Hematopoietic multipotent progenitor cell treated with erythropoietin and hydrocortisone succinate and interleukin-3 and kit ligand, for 6 days (in vitro differentiated cells): ENCODE measurements around the gene ASTN2.
"Not testable (repeated sequence)": the region's sequence is repeated elsewhere in the genome, so short reads cannot be mapped to it uniquely, and the experiment has no call there.

Source experiments
- DNase-seq: peaks from one replicate; pipeline ENCODE4 v3.0.0-alpha.2; 2015

ASTN2 gene

DNA sequence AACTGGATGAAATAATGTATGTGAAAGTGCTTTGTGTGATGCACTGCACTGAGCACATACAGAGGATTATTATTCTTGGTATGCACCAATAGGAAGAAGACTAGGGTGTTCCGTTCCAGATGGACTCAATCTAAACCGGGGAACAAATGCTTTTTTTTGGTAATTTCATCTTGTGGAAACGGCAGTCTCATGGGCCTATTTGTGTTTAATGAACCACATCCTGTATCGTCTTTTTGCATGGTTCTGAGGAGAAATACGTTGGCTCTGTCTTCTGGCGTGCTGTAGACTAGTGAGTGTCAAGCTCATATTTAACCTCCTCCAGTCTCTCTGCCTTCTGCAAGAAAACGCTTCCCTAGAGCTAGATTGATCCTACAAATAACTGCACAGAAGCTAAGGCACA is 697.7 kb downstream of the ASTN2 start:
- DNase-seq: no peak

DNA sequence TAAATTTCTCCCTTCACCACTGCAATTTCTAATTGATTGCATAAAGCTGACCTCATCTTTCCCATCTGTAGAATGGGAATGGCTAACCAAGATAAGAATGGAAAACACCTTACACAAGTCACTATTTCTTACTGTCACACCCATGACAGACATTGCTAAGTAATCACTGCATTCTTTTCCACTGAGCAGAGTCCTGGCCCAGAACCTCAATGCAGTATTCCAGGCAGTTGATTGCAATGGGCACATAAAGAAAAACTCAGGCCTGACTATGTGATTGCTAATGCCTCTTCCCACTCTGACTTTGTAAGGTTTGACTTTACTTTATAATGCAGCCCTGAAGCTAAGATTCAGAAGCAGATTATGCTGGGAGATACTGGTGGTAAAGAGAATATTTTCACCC is 698.4 kb downstream of the ASTN2 start:
- no peak for DNase-seq

DNA sequence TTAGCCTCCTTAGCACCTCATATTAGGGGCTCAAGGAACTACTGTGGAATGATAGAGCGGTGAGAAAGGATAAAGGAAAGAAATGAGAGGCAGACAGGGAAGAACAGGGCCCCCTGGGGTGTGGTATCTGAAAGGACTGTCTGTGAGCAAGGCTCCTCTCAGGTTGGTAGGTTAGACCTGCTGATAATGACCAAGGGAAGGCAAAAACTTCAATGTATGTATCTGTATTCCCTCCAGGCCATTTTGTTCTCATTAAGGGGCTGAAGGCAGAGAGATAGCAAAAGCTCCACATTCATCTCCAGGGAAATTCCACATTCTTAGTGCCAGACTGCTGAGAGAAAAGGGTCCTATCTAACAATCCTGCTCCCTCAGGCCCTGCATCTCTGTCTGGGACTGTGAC is 699.1 kb downstream of the ASTN2 start:
- no peak for DNase-seq

DNA sequence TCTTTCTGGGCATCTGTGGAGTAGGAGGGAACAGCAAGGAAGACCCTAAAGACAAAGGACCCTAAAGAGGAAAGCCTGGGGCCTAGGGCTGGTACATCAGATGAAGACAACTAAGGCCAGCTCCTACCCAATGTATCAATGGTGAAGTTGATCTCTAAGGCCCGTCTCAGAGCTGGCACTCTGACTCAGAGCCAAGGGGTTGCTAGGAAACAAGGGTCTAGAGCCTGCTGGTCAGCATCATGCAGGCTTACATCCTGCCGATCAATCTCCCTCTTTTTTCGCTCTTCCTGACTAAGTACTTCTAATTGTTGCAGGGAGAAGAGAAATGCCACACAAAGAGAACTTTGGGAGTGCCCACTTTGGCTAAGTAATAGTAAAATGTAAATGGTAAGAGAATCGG is 701.6 kb downstream of the ASTN2 start:
- no peak for DNase-seq

DNA sequence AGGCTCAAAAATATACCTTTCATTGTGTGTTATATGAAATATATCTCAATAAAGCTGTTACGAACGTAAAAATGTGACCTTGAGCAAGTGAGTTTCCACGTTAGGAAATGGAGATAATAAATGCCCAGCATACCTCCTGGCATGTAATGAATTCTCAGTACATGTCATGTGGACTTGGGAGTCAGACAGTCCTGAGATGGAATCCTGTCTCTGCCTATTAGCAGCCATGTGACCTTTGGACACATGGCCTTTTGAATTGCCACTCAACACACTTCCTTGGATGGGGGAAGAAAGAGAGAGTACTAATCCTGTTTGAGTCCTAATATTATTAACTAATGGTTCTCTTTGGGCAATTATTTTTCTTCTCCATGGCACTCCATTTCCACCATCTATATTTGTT is 702.1 kb downstream of the ASTN2 start:
- no peak for DNase-seq

DNA sequence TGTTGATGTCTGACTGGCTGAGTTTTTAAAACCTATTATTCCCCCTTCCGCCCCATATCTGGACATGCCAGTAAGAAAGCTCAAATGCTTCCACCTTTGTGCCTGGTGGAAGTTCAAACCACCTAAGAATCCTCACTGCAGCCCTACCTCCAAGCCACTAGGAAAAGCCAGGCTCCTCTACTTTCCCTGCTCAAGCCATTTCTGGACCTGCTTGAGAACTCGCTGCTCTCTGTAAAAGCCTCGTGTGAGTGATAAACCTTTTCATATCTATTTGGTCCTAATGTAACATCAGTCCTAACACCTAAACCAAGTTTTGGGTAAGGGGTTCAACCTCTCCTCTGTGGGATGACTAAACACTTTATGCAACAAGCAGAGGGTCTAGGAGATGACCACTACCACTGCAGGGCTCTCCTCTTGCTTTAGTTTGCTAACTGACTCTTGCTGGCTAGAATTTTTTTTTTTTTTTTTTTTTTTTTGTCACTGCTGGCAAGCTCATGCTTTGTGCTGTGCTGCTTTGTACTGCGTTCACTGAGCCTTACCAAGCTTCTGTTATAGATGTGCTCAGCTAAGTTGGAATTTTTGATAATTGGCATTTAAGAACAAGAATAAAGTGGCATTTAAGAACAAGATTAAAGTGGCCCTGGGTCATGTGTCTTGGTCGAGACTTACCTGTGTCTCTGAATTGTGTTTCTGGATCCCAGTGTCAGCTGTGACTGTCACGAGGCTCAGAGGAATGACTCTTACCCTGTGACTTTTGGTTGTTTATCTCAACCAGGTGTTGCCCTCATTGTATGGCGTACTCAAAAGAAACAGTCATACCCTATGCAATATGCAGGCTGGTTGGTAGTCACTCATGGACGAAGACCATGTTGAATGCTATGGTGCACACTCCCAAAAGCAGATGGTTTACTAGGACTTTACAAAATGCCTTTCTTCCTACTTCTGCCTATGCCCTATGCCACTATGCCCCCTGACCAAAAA is 708.3 kb downstream of the ASTN2 start:
- no peak for DNase-seq

DNA sequence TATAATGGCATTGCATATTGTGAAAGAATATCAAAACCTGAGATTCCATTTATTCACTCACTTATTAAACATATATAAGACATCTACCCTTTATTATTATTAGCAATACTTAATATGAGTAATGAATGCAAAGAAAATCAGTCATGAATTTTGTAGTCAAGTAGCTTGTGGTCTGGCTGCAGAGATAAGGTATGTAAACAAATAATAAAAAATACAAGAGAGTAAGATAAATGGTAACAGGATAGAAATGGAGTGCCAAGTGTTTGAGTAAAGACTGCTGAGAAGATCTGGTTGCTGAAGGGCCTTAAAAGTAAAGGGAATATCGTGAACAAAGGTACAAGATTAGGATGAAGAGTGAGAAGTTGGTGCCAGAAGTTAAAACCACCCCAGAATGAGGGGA is 709.3 kb downstream of the ASTN2 start:
- DNase-seq: no peak

DNA sequence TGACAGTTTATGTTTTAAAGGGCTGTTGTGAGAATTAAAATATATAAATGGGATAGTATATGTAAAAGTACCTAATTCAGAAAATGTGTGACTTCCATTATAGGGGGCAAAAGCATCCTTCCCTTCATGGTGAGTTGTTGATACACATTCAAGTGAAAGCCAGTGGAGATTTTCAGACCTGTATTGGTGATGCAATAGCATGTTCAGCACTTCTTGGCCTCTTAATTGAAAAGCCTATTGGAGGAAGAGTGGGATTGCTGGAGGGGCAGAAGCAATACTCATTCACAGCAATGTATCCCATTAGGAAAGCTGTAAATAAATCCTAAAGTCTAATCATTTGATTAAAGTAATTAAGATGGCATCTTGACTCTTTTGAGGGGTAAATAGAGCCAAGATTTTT is 710.4 kb downstream of the ASTN2 start:
- no peak for DNase-seq

DNA sequence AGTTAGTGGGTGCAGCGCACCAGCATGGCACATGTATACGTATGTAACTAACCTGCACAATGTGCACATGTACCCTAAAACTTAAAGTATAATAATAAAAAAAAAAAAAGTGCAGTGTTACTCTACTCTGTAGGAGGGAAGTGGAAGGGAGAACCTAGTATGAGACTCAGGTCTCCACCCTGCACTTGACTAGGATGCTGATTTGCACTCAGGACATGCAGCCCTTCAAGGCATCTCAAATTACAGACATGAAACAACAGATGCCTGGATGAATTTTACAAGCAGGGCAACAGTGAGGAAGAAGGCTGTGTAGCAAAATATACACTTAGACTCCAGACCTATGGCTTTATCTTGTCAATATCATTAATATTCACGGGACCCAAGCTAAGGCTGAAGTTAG is 711.2 kb downstream of the ASTN2 start:
- DNase-seq: no peak

DNA sequence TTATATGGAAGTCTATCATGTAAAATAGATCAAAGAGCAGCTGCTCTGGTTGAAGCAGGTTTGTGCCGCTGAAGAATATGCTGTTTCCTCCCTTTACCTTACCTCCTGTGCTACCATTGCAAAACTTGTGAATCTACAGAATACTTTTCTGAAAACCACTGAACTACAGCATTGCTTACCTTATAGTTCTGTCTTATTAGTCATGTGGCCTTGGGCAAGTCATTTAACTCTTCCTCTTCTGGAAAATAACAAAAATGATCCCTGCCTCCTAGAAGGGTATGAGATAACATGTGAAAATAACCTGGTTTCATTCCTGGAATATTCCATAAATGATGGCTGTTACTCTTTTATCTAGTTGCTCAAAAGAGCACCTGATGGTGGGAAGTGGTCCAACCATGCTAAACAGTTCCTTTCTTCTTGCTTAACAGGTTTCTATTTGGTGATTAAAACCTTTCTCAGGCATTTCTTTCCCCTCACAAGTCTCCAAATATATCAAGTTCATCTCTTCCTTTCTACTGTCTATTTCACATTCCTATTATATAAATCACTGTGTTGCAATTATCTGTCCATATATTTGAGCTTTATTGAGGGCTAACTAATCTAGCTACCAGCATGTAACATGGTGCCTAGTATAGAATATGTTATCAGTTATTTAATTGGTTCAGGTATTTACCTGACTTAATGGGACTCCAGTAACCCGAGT is 712.8 kb downstream of the ASTN2 start:
- DNase-seq: no peak

DNA sequence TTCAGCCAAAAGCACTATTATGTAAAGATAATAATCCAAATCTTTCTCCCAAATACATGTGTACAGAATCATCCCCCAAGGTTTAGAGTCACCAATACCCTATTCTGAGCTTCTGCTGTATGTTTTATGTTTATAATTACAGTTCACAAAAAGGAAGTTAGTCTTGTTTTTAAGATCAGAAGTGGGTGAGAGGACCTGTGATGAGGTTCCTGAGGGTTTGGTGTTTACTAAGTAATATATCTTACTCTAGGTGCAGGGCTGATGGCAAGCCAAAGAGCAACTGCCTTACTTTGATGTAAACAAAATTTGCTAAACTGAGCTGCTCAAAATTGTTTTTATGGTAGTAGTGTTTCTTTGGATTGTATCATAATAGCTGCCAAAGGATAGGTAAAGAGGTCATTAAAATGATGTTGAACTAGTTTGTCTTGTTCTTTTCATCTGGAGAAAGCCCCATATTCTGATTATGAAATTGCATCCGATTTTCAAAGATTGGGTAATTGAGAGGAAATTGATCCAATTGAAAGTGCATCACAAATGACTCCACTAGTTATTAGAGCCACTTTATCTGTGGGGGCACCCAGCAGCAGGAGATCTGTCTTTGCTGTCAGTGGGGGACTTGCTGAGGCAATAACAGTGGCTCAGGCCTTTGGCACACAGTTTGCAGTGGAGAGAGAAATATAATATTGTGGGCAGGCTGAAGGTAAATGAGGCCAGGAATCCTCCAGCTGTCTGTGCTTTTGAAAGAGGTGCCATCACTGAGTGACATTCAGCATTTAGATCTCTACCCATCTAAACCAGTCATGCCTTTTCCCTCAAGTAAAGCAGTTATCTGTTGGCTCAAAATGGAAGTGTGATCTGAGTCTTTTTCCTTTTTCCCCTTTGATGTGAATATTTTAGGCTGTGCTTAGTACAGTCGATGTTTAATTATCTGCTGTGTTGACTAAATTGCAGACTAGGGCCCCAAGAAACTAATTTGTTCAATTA is 713.7 kb downstream of the ASTN2 start:
- no peak for DNase-seq

DNA sequence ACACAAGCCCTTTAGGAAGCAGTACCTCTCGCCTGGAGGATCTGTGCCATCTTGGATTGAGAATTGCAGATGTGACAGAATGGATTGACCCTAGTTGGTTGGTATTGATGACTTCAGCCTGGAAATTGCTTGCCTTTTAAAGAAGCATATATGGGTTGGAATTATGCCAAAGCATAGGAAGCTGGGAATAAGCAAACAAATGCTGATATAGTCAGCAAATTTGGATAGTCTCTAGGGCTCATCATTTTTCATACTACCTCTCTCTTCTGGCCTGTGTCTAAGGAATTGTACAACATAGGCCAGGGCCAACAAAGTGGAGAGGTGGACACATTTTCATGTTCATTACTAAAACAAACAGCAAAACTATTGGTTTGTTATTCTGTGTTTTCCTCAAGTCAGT is 714.6 kb downstream of the ASTN2 start:
- no peak for DNase-seq

DNA sequence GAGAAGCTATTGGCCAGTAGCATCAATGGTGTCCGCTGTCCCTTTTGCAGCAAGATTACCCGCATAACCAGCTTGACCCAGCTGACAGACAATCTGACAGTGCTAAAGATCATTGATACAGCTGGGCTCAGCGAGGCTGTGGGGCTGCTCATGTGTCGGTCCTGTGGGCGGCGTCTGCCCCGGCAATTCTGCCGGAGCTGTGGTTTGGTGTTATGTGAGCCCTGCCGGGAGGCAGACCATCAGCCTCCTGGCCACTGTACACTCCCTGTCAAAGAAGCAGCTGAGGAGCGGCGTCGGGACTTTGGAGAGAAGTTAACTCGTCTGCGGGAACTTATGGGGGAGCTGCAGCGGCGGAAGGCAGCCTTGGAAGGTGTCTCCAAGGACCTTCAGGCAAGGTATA is 717.0 kb downstream of the ASTN2 start:
- DNase-seq: no peak

DNA sequence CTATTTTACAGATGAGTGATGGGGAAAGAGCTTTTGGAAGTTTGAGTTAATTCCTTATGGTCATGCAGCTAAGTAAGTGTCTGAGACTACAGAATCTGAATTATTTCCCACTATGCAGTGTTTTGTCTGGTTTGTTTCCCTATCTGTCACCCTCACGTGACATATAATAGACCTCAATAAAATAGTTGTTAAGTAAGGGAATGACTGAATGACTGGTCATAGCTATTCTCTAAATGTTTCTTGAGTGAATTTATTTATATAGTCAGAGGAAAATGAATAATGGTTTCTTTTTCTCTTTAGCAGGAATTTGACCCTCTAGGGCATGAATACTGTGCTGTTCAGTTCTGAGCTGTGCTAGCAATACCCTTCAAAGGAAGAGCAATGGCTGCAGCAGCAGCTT is 717.5 kb downstream of the ASTN2 start:
- no peak for DNase-seq

DNA sequence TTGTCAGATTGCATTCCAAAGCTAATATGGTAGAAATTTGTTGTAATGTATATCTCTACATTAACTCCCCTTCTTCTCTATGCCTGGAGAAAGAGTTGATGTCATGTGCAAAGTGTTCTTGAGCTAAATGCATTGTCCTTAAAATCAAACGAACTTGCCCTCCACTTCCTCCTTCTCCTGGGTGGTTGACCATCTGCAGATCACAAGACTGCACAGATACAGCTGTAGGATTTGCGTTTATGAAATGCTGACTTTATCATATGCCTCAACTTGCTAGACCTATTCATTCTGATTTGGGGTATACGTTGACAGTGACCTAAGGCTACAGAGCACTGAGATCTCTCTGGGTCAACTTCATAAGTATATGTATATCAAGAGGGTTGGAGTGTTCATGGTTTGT is 719.4 kb downstream of the ASTN2 start:
- peak; percentile 35 for DNase-seq

DNA sequence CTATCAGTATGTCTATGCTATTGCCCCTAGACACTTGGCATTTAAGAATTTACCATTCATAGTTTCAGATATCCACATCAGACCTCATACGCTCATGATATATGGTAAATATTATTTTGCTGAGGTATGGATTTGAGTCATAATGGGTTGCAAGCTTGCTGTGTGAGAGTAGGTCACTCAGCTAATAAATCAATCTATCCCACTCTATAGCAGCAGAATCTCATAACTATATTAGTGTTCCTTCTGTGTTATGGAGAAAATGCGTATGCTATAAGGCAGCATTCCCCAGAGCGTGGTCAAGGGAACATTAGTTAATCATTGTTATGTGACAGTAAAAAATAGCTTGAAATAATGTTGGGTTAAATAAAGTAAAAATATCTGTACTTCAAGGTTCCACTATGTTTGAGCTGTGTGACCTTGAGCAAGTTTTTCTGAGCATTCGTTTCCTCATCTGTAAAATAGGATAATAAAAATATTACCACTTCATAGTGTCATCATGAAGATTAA is 720.0 kb downstream of the ASTN2 start:
- DNase-seq: no peak

DNA sequence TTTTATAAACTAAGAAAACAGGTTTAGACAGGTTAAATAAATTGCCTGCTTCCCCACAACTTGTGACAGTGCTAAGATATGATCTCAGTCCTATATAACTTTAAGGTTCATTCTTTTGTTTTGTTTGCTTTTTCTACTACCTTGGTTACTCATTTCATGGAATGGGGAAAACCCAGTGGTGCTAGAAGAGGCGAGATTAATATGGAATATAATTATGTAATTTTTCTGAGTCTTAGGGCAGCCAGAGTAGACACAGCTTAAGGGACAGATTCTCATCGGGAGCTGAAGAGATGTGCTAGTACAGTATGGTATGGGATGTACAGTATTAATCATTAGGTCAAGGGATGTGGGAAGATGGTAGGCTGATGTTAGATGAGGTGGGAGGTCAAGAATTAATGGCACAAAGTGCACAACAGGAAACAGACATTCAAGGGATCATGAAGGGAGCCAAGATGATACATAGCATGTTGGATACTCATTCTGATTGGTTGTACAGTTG is 721.6 kb downstream of the ASTN2 start:
- no peak for DNase-seq

DNA sequence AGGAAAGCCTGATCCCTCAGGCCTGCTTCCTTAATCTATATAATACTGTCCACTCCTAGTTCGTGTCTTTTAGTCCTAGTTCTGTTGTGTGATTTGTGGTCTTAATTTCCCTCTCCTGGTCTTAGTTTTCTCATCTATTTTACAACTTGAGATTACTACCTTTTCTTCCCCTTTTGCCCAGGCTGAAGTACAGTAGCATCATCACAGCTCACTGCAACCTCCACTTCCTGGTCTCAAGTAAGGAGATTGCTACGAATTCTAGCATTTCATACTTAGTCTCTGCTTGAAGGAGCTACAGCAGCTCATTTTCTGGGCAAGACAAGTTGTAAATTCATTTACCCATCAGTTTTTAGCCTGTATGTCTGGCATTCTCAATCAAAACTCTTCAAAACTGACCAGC is 722.2 kb downstream of the ASTN2 start:
- peak; percentile 6 for DNase-seq

DNA sequence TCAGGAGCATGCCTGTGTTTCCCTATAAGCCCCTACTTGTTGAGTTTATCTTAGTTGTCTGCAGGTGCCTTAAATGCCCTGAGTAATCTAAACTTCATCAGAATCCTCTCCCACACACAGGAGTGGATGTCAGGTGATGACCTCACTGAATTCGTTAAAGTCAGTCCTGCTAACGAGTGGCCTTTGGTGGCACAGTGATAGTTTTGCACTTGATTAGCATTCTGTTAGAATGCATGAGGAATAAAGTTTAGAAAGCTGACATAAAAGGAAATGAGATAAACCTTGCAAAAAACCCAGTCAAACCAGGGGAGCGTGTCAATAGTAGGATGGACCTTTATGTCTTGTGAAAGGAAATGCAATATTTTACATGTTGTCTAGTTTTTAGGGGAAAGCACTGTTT is 723.2 kb downstream of the ASTN2 start:
- no peak for DNase-seq

DNA sequence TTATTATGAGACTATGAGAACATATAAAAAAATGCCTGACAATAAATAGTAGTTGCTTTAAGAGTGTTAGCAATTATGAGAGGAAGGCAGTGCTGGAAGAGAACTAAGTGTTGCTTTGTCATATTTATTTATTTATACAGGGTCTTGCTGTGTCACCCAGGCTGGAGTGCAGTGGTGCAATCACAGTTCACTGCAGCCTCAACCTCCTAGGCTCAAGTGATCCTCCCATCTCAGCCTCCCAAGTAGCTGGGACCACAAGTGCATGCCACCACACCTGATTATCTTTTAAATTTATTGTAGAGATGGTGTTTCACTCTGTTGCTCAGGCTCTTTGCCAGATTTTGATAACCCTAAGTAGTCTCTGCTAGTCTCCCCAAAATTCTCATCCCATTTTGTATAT is 724.1 kb downstream of the ASTN2 start:
- not testable (repeated sequence) for DNase-seq

DNA sequence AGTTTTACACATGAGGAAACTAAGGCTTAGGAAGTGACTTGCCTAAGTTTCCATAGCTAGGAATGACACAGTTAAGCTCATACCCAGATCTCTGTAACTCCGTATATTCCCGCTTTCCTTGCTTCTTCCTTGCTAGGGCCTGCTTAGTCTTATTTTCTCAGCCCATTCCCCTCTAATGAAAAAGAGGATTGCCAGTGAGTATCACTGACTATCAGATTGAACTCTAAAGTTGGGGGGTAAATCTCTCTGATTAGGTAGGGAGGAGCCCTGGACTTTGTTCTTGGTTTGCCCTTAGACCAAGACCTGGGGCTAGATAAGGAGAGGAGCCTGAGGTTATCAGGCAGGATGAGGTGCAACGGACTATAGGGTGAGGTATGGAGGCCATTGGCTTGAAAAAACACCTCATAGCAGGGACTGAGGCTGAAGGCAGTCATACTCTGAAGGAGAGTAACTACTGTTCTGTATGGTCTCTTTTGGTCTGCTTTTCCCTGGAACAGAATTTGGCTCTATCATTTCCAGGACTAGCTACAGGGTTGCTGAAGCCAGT is 725.3 kb downstream of the ASTN2 start:
- peak; percentile 51 for DNase-seq

DNA sequence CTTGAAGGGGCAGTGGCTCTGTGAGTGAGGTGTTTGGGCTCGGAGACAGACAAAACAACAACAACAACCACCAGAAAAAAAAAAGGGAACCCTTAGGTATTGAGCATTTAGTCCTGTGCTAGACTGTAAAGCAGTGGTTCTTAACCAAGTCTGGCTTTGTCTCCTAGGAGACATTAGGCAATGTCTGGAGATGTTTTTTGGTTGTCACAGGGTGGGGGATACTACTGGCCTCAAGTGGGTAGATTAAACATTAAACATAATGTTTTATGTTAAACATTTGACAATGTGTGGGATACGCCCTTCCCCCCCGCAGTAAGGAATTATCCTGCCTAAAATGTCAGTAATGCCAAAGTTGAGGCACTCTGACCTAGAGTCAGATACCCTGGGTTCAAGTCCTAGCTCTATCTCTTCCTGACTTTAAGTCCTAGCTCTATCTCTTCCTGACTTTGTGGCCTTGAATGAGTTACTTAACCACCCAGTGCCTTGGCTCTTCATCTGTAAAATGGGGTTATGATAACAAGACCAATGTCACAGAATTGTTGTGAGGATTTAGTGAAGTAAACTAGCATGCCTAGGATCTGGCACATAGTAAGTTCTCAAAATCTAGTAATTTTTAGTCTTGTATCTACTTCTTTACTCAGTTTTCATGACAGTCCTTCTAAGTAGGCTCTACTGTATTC is 725.9 kb downstream of the ASTN2 start:
- peak; percentile 23 for DNase-seq
